HFF-Myc (cell line): ENCODE data around the gene CDC42SE2.

ENCODE experiments used
- DNase-seq: peaks from one replicate; pipeline ENCODE4 v3.0.0-alpha.2; 2011; ENCODE audit warnings: low read depth; ENCODE audit errors: extremely low read depth
- H3K4me3 ChIP-seq: replicated peaks from 2 replicates; pipeline ENCODE4 v1.5.1; 2011; ENCODE audit warnings: low read depth, mild to moderate bottlenecking, control low read depth, low read length
- TF ChIP-seq, protein P1 (sequence below): IDR thresholded peaks from 2 replicates; pipeline ENCODE4 v1.5.1; 2012; ENCODE audit warnings: mild to moderate bottlenecking, low read depth, low read length, control low read depth; ENCODE audit errors: missing control alignments

CDC42SE2 gene

DNA sequence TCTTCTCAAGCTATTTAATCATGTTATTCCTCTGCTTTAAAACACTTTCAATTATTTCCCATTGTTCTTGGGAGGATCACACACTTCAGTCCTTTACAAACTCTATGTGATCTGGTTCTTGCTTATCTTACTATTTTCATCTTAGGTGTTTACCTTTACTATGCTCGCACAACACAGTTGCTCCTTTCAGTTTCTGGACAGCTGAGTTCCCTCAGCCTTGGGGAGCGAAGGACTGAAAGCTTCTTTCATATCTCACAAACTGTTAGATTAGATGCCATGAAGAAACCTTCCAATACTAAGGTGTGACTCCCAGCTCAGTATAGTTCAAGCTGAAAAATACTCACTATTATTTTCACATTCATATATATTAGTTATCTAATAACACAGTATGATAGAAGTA is 117.9 kb downstream of the CDC42SE2 start:
- no peak for DNase-seq
- H3K4me3 ChIP-seq = no peak overlapping the region

DNA sequence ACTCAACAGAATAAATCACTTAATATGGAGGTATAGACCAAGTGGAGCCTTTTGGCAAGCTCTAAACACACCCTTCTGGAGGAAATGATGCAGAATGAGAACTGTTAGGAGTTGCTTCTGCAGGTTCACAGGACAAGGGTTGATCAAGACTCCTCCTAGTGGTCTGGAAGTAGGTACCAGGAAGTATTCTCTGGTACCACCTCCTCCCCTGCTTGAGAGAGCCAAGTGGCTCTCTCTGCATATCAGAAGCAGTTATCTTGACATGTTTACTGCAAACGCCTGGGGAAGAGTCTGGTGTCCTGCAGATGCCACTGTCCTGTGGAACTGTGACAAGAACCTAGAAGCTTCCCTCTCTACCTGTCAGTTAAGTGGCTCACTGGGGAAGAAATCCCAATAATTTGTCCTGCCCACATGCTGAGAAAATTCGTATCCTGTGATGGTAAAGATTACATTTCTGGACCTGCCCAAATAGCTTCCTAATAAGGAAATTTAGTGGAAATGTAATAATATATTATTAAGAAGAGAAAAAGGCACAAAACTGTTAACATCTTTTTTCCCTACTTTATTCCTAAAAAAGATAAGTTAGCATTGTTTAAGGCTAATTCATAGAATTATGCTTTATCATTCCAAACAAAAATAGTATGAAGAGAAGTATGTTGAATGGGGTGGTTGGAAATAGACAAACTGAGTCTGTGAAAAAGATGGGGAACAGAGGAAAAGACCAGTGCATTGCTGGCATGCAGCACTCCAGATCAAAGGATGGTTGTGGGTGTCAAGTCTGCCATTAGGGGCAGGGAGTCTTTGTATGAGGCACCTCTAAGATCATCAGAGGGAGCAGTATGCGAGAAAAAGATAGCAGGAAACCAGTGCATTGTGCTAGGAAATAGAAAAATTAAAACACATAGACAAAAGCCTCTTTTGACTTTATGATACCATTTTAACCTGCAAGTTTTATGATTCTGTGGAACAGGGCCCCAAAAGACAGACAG is 118.8 kb downstream of the CDC42SE2 start:
- TF ChIP-seq, protein P1, sequence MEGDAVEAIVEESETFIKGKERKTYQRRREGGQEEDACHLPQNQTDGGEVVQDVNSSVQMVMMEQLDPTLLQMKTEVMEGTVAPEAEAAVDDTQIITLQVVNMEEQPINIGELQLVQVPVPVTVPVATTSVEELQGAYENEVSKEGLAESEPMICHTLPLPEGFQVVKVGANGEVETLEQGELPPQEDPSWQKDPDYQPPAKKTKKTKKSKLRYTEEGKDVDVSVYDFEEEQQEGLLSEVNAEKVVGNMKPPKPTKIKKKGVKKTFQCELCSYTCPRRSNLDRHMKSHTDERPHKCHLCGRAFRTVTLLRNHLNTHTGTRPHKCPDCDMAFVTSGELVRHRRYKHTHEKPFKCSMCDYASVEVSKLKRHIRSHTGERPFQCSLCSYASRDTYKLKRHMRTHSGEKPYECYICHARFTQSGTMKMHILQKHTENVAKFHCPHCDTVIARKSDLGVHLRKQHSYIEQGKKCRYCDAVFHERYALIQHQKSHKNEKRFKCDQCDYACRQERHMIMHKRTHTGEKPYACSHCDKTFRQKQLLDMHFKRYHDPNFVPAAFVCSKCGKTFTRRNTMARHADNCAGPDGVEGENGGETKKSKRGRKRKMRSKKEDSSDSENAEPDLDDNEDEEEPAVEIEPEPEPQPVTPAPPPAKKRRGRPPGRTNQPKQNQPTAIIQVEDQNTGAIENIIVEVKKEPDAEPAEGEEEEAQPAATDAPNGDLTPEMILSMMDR = peak; percentile 67
- peak; percentile 38 for DNase-seq
- no peak overlapping the region for H3K4me3 ChIP-seq

More for the DNA sequence above, 117.9 kb downstream of the CDC42SE2 start:
- TF ChIP-seq, protein P1 = no peak

DNA sequence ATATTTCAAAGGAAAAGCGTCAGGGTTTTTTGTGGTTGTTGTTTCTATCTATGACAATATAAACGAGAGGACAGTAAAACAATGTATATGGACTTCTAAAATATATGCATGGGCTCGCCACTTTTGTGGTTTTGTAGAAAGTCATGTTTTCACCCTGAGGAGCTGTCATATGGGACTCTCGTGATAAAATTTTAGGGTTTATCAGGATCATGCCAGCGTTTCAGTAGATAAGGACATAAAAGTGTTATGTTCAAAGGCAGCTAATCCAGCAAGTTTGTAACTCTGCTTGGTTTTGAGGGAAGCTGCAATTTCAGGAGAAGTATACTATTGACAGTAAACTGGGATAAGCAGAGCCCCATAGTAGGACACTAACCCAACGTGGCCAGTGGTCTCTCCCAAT is 120.3 kb downstream of the CDC42SE2 start:
- no peak for DNase-seq
- TF ChIP-seq, protein P1 = no peak
- H3K4me3 ChIP-seq = no peak overlapping the region

DNA sequence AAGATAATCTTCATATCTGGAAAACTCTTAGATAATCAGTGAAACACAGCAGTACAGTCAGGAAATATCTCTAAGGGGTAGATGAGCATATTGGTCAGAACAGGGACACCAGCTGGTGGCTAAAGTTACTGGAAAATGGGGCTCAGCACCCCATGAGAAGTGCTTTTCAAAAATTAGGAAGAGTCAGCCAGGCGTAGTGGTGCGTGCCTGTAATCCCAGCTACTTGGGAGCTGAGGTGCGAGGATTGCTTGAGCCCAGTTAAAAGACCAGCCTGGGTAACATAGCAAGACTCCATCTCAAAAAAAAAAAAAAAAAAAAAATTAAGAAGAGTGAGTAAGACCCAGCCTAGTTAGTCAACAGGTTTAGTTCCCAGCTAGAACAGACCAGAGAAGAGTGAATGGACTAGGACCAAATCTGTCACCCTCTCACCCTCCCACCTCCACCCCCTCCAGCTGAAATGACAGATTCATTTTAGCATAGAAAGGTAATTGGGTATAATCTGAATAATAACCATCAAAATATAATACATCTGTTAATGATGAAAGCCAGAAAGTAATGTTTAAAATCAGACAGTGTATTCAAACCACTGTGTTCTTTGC is 120.9 kb downstream of the CDC42SE2 start:
- no peak overlapping the region for H3K4me3 ChIP-seq
- DNase-seq = no peak
- TF ChIP-seq, protein P1 = no peak

DNA sequence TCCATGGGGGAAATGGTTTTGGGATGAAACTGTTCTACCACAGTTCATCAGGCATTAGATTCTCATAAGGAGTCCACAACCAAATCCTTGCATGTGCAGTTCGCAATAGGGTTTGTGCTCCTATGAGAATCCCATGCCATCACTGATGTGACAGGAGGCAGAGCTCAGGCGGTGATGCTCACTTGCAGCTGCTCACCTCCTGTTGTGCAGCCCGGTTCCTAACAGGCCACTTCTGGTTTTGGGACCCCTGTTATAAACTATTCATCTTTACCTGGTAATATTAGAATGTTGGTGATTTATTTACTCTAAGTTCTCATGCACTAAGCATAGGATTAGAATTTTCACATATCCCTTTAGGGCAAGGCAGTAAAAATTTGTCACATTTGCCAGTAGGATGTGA is 122.3 kb downstream of the CDC42SE2 start:
- TF ChIP-seq, protein P1 = no peak
- DNase-seq = no peak
- H3K4me3 ChIP-seq = no peak overlapping the region

DNA sequence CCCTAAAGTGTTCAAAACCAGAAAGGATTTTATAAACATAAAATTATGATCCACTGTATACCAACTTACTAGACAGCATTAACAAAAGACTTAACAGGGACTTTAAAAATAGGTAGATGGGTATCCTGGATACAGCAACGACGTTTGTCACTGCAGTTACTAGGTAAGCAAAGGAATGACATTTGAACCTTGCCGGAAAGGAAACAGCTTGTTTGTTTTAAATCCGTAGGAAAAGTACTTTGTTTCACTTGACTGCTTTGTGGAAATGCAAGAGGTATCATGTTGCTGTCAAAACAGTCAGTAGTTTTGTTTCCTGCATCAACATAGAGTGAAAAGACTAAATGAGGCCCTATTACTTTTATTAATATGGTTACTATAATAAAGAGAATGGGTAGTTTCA is 122.9 kb downstream of the CDC42SE2 start:
- no peak for DNase-seq
- H3K4me3 ChIP-seq = no peak overlapping the region
- TF ChIP-seq, protein P1 = no peak
